ENCODE data around the gene ATXN1.

ATXN1 gene

GRCh38 chr6:16759646-16760515 lies 1.4 kb downstream of the ATXN1 start:
- Histone ChIP-seq H3K27ac (ENCODE audit: low read length) (no peak overlapping the region), H3K4me3 (ENCODE audit: low read length) (peak overlapping the region; percentile 89), H3K36me3 (ENCODE audit: control insufficient read depth, insufficient read depth, low read length) (no peaks in the 10 kb centered on the region), H3K9me3 (ENCODE audit: control insufficient read depth, insufficient read depth, low read length) (no peaks in the 10 kb centered on the region), H3K4me1 (ENCODE audit: control insufficient read depth, insufficient read depth, low read length) (peaks cover 2% of the 10 kb centered on the region; the same call in 1 of the 2 replicates), H3K27me3 (ENCODE audit: control insufficient read depth, insufficient read depth, low read length) (no peaks in the 10 kb centered on the region; the same call in 1 of the 2 replicates)
- WGBS (ENCODE audit: insufficient coverage, insufficient read length), result no CpG with 5 or more reads among the region's 87 CpGs
- DNase-seq (ENCODE audit: low read depth, low spot score), result no peak

- Histone ChIP-seq H3K4me1 (ENCODE audit: control insufficient read depth, insufficient read depth, low read length) (peaks cover 2% of the 10 kb centered on the region; the same call in 1 of the 2 replicates), H3K27ac (ENCODE audit: low read length) (no peak overlapping the region), H3K36me3 (ENCODE audit: control insufficient read depth, insufficient read depth, low read length) (no peaks in the 10 kb centered on the region), H3K27me3 (ENCODE audit: control insufficient read depth, insufficient read depth, low read length) (no peaks in the 10 kb centered on the region; the same call in 1 of the 2 replicates), H3K9me3 (ENCODE audit: control insufficient read depth, insufficient read depth, low read length) (no peaks in the 10 kb centered on the region), H3K4me3 (ENCODE audit: low read length) (peak overlapping the region; percentile 89; the same call in 1 of the 2 replicates)
- WGBS (ENCODE audit: insufficient coverage, insufficient read length), result no CpG with 5 or more reads among the region's 8 CpGs
- no peak for DNase-seq (ENCODE audit: low read depth, low spot score)
Observed at GRCh38 chr6:16759181-16759645, 2.0 kb downstream of the ATXN1 start.

- no peaks in the 10 kb centered on the region; the same call in 1 of the 2 replicates for H3K27me3 ChIP-seq (ENCODE audit: control insufficient read depth, insufficient read depth, low read length)
- H3K4me3 ChIP-seq (ENCODE audit: low read length), result no peak overlapping the region
- no peak overlapping the region for H3K27ac ChIP-seq (ENCODE audit: low read length)
- DNase-seq (ENCODE audit: low read depth, low spot score), result no peak
- no peaks in the 10 kb centered on the region for H3K9me3 ChIP-seq (ENCODE audit: control insufficient read depth, insufficient read depth, low read length)
- H3K4me1 ChIP-seq (ENCODE audit: control insufficient read depth, insufficient read depth, low read length), result peaks cover 2% of the 10 kb centered on the region; the same call in 1 of the 2 replicates
- H3K36me3 ChIP-seq (ENCODE audit: control insufficient read depth, insufficient read depth, low read length), result no peaks in the 10 kb centered on the region
- no CpG with 5 or more reads among the region's 9 CpGs for WGBS (ENCODE audit: insufficient coverage, insufficient read length)
Observed at GRCh38 chr6:16758163-16758975, 2.9 kb downstream of the ATXN1 start.

- H3K27ac ChIP-seq (ENCODE audit: low read length), result no peak overlapping the region
- no peak for DNase-seq (ENCODE audit: low read depth, low spot score)
- H3K27me3 ChIP-seq (ENCODE audit: control insufficient read depth, insufficient read depth, low read length), result no peaks in the 10 kb centered on the region; the same call in 1 of the 2 replicates
- no CpG with 5 or more reads among the region's 1 CpG for WGBS (ENCODE audit: insufficient coverage, insufficient read length)
- no peak overlapping the region for H3K4me3 ChIP-seq (ENCODE audit: low read length)
- no peaks in the 10 kb centered on the region for H3K36me3 ChIP-seq (ENCODE audit: control insufficient read depth, insufficient read depth, low read length)
- H3K4me1 ChIP-seq (ENCODE audit: control insufficient read depth, insufficient read depth, low read length), result peaks cover 1% of the 10 kb centered on the region; the same call in 1 of the 2 replicates
- no peaks in the 10 kb centered on the region for H3K9me3 ChIP-seq (ENCODE audit: control insufficient read depth, insufficient read depth, low read length)
Observed at GRCh38 chr6:16757332-16757731, 3.9 kb downstream of the ATXN1 start.

GRCh38 chr6:16756660-16757255 lies 4.5 kb downstream of the ATXN1 start:
- Histone ChIP-seq H3K27me3 (ENCODE audit: control insufficient read depth, insufficient read depth, low read length) (no peaks in the 10 kb centered on the region; the same call in 1 of the 2 replicates), H3K36me3 (ENCODE audit: control insufficient read depth, insufficient read depth, low read length) (no peaks in the 10 kb centered on the region), H3K4me1 (ENCODE audit: control insufficient read depth, insufficient read depth, low read length) (peaks cover 1% of the 10 kb centered on the region; the same call in 1 of the 2 replicates), H3K9me3 (ENCODE audit: control insufficient read depth, insufficient read depth, low read length) (no peaks in the 10 kb centered on the region), H3K27ac (ENCODE audit: low read length) (no peak overlapping the region), H3K4me3 (ENCODE audit: low read length) (no peak overlapping the region)
- no peak for DNase-seq (ENCODE audit: low read depth, low spot score)
- WGBS (ENCODE audit: insufficient coverage, insufficient read length), result no CpG with 5 or more reads among the region's 5 CpGs

- H3K27ac ChIP-seq (ENCODE audit: low read length), result no peak overlapping the region
- WGBS (ENCODE audit: insufficient coverage, insufficient read length), result no CpG with 5 or more reads among the region's 3 CpGs
- no peak for DNase-seq (ENCODE audit: low read depth, low spot score)
- H3K27me3 ChIP-seq (ENCODE audit: control insufficient read depth, insufficient read depth, low read length), result no peaks in the 10 kb centered on the region; the same call in 1 of the 2 replicates
- no peak overlapping the region for H3K4me3 ChIP-seq (ENCODE audit: low read length)
- H3K4me1 ChIP-seq (ENCODE audit: control insufficient read depth, insufficient read depth, low read length), result peaks cover 1% of the 10 kb centered on the region; the same call in 1 of the 2 replicates
- no peaks in the 10 kb centered on the region for H3K9me3 ChIP-seq (ENCODE audit: control insufficient read depth, insufficient read depth, low read length)
- no peaks in the 10 kb centered on the region for H3K36me3 ChIP-seq (ENCODE audit: control insufficient read depth, insufficient read depth, low read length)
Observed at GRCh38 chr6:16755544-16755943, 5.7 kb downstream of the ATXN1 start.

- Histone ChIP-seq H3K27ac (ENCODE audit: low read length) (no peak overlapping the region), H3K9me3 (ENCODE audit: control insufficient read depth, insufficient read depth, low read length) (no peaks in the 10 kb centered on the region), H3K4me3 (ENCODE audit: low read length) (no peak overlapping the region), H3K27me3 (ENCODE audit: control insufficient read depth, insufficient read depth, low read length) (no peaks in the 10 kb centered on the region; the same call in 1 of the 2 replicates), H3K36me3 (ENCODE audit: control insufficient read depth, insufficient read depth, low read length) (no peaks in the 10 kb centered on the region), H3K4me1 (ENCODE audit: control insufficient read depth, insufficient read depth, low read length) (peaks cover 1% of the 10 kb centered on the region; the same call in 1 of the 2 replicates)
- no peak for DNase-seq (ENCODE audit: low read depth, low spot score)
Observed at GRCh38 chr6:16754876-16755275, 6.4 kb downstream of the ATXN1 start.

- Histone ChIP-seq H3K27me3 (ENCODE audit: control insufficient read depth, insufficient read depth, low read length) (no peaks in the 10 kb centered on the region; the same call in 1 of the 2 replicates), H3K4me3 (ENCODE audit: low read length) (no peak overlapping the region), H3K36me3 (ENCODE audit: control insufficient read depth, insufficient read depth, low read length) (no peaks in the 10 kb centered on the region), H3K9me3 (ENCODE audit: control insufficient read depth, insufficient read depth, low read length) (no peaks in the 10 kb centered on the region), H3K27ac (ENCODE audit: low read length) (no peak overlapping the region), H3K4me1 (ENCODE audit: control insufficient read depth, insufficient read depth, low read length) (peaks cover 1% of the 10 kb centered on the region; the same call in 1 of the 2 replicates)
- no peak for DNase-seq (ENCODE audit: low read depth, low spot score)
- WGBS (ENCODE audit: insufficient coverage, insufficient read length), result no CpG with 5 or more reads among the region's 3 CpGs
Observed at GRCh38 chr6:16754274-16754673, 7.0 kb downstream of the ATXN1 start.

- no peaks in the 10 kb centered on the region for H3K27me3 ChIP-seq (ENCODE audit: control insufficient read depth, insufficient read depth, low read length)
- no peak overlapping the region for H3K27ac ChIP-seq (ENCODE audit: low read length)
- H3K4me1 ChIP-seq (ENCODE audit: control insufficient read depth, insufficient read depth, low read length), result no peaks in the 10 kb centered on the region; the same call in 1 of the 2 replicates
- no peaks in the 10 kb centered on the region for H3K36me3 ChIP-seq (ENCODE audit: control insufficient read depth, insufficient read depth, low read length)
- H3K9me3 ChIP-seq (ENCODE audit: control insufficient read depth, insufficient read depth, low read length), result no peaks in the 10 kb centered on the region
- no peak overlapping the region for H3K4me3 ChIP-seq (ENCODE audit: low read length)
- no peak for DNase-seq (ENCODE audit: low read depth, low spot score)
- no CpG with 5 or more reads among the region's 4 CpGs for WGBS (ENCODE audit: insufficient coverage, insufficient read length)
Observed at GRCh38 chr6:16753341-16753740, 7.9 kb downstream of the ATXN1 start.
